HG03175 (cell line): ENCODE measurements around the gene CLDN8.

Experiments
- ATAC-seq: cut with Tn5 transposase; IDR thresholded peaks from one replicate; pipeline ENCODE4 v1.9.1; 2021; ENCODE audit warnings: mild to moderate bottlenecking, moderate library complexity; ENCODE audit not compliant: unreplicated experiment

Gene CLDN8

DNA sequence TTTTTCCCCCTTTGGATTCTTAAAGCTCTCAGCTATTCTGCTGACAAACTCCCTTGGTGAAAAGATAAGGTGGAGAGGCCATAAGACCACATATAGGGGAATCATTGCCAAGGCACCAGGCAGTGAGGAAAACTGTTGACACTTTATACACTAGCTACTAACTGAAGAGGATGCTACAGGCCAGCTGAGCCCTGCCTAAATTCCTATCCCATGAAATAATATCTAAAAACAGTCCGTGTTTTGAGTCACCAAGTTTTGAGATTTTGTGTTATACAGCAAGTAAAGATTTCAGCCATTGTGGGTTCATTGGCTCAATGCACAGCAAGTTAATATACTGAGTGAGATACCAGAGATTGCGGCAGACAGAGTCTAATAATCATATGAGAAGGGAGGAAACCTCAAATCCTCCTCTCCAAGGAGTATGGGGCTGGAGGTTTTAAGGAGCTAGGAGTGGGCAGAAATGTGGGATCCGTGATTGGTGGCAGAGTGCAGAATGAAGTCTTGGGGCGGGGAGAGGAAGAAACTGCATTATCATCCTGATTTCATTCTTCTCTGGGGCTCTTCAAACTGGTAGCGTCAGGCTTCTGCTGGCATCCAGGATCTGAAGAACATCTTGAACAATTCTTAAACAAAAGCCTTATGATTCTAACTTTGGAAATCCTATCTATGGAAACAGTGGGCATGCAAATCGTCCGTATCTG, 9.2 kb downstream of the CLDN8 start:
- no peak for ATAC-seq

DNA sequence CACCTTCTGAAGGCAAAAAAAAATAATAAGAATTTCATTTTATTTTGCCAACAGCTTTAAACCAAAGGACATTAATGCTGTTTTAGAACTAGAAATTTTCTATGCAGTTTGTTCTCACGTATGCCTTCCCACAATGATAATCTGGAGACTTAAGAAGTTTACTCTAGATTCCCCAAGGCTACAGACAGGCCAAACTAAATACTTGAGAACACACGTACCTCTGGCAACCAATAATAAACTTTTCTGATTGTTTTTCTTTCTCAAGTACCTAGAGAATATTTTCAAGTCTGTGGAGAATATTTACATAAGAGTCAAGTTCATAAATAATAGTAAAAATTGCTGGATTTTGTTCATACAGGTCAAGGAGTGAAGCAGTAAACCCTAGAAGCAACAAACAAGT, 15.9 kb downstream of the CLDN8 start:
- no peak for ATAC-seq

DNA sequence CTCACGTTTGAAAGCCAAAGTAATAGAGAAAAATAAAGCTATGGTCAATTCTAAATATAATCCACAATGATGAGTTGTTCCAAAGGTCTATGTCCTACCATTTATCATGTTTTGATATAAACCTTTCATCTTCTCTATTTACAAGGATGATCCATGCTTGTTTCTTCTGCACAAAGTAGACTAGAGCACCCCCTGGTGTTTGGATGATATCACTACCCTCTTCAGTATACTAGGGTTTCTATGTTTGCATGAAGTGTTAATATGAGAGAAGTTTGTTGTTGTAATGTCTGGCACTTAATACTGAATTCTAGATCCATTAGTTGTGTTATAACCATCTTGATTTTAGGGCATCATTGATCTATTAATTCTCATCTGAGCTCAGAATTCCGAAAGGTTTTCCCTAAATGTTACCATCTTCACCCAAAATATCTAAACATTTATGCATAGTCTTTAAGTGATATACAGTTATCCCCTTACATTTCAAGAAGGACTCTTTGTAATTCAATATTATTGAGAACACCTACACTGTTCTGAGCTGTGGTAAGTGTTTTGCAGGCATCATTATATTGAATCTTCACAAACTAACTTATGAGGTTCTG, 21.1 kb downstream of the CLDN8 start:
- no peak for ATAC-seq

DNA sequence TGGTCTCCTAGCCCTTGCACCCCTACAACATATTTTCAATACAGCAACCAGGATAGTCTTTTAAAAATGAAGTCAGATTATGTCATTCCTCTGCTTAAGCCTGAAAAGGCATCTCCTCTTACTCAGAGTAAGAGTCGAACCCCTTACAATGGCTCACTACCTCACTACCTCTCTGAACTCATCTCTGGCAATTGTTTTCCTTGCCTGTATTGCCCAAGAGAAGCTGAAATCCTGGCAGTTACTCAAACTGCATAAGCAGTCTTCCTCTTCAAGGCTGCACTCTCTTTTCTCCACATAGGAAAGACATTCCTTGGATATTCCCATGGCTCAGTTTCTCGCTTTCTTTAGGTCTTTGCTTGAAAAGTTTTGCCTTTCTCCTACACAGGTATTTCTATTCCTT, 22.7 kb downstream of the CLDN8 start:
- ATAC-seq, result no peak

DNA sequence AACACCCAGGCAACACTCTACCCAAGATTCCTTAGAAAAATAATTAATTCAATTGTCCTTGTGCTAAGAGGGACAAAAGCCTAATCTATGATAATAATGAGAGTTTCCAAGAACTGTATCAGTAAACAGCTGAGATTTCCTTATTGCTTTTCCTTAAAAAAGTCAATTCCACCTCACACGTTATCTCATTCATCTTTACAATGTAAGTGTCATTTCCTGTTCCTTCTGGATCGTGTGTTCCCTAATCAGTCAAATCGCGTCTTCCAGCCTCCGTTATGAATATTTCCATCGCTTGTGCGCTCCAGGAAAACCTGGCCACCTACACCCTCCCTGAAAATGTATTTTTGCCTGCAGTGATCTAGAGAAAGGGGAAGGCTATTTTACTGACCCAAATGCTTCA, 25.3 kb downstream of the CLDN8 start:
- ATAC-seq, result no peak

DNA sequence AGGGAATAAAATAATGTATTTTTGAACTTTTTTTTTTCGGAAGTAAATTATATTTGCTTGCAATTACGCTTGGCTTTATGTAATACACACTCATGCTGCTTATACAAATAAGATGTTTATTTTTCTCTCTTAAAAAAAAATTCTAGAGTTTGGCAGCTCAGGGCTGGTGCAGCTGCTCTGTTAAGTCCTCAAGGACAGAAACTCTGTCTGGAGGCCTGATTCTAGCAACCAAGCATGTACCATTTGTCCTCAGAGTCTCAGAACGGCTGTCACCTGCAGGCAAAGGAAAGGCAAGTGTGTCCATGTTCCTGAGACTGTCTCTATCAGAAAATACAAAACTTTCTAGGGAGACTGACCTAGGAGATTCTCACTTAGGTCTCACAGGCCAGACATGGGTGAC, 26.1 kb downstream of the CLDN8 start:
- ATAC-seq, result no peak

DNA sequence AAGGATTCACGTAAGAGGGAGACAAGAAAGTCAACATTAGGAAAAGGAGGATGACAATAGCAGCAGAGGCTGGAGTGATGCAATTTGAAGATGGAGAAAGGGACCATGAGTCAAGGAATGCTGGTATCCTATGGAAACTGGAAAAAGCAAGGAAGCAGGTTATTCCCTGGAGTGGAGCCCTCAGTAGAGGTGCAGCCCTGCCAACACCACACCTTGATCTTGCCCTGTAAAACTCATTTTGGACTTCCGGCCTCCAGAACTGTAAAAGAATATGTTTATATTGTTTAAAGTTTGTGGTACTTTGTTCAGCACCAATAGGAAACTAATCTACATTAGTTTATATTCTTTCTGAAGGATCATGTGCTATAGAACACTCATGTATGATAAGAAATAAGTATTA, 29.7 kb downstream of the CLDN8 start:
- ATAC-seq, result no peak

DNA sequence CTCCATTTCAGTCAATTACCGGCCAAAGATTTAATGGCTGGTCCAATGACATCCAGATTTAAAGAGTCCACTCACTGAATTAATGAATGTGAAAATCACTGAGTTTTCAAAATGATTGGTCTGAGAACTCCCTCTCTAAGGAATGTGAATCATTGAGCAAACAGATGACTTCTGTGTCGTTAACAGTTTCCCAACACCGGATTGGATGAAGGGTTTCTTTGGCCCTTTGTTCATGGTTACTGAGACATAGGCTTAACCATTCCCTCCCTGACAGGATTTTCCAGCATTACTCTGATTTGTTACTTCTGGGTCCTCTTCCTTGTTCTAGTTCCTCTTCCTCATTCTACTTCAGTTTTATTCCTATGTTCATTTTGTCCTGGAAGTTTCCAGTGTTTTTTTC, 47.8 kb downstream of the CLDN8 start:
- ATAC-seq, result no peak

DNA sequence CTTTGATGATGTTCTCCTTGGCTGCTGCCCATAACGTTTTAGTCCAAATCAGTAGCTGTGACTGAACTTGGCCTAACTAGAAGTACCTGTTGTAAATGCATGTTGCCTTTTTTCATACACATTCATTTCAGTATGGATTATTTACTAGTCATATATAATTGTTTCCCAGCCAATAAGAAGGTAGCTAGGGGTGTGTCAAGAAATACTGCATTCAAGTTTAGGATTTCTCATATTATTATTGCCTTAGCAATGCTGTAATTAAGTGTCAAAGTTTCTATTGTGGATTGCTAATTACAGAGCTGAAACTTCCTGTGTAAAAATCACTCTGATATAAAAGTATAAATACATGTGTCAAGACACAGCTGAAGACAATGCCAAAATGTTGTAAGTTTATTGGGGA, 49.2 kb downstream of the CLDN8 start, which contains the start of gene CLDN17:
TSS of gene CLDN17 (minus strand) at position 101 of the 400 bp plus-strand sequence. CDS start 188 bp downstream, outside the sequence.
- no peak for ATAC-seq

DNA sequence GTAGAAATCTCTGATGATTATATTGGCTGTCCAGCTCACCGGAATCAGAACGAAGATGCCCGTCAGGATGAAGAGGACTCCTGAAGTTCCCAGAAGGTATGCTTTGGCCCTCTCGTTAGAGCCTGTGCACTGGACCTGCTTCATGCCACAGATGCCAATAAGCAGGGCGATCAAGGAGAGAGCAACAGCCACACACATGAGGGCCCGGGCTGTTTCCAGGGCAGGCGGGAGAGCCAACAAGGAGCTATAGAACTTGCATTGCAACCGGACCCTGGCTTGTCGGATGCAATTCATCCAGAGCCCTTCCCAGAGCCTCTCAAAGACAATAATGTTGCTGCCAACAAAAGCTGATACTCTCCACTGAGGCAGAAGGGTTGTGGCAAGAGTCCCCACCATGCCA, 49.7 kb downstream of the CLDN8 start:
- no peak for ATAC-seq

DNA sequence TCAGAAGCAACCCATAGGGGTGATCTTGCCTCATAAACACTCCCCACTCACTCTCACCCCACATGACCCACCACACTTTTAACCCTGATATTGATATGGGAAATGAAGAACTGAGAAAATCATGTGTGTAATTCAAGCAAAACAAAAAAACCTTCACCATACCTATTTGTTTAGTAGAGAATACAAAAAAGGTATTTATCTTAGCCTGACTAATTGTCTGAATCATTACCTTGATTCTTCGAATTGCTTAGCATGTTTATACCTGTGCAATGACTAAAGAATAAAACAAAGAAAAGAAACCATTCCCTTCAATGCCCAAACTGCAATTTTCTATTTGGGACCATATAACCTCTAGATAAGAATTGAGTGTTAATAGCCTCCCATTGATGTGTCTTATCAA, 51.1 kb downstream of the CLDN8 start:
- no peak for ATAC-seq
